NCI-H128 (cell line): ENCODE measurements around the gene DAZAP2.
"Not testable (repeated sequence)": the region's sequence is repeated elsewhere in the genome, so short reads cannot be mapped to it uniquely, and the experiment has no call there.

Experiments used
- DNase-seq: peaks from one replicate; lab custom pipeline; 2025; ENCODE audit not compliant: unreplicated experiment; lab: John Stamatoyannopoulos, UW

DAZAP2 gene

GRCh38 chr12:51246254-51246853 is 7.7 kb downstream of the DAZAP2 start:
- DNase-seq = no peak

- DNase-seq = no peak
Measured at GRCh38 chr12:51247523-51248206, 9.0 kb downstream of the DAZAP2 start.

- DNase-seq = no peak
Measured at GRCh38 chr12:51253276-51253675, 14.7 kb downstream of the DAZAP2 start.

- DNase-seq = no peak
Measured at GRCh38 chr12:51254536-51254935, 15.9 kb downstream of the DAZAP2 start.

DNA sequence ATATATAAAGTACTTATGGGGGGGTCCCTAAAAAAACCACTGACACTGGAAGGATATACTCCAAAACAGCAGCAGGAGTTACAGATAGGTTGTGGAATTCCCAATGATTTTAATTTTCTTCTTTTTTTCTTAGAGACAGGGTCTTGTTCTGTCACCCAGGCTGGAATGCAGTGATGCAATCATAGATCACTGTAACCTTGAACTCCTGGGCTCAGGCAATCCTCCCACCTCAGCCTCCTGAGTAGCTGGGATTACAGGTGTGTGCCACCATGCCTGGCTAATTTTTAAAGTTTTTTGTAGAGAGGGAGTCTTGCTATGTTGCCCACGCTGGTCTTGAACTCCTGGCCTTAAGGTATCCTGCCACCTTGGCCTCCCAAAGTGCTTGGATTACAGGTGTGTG is 21.0 kb downstream of the DAZAP2 start:
- not testable (repeated sequence) for DNase-seq

- DNase-seq = no peak
Measured at GRCh38 chr12:51262758-51263177, 24.1 kb downstream of the DAZAP2 start.

GRCh38 chr12:51263341-51263740 is 24.7 kb downstream of the DAZAP2 start:
- DNase-seq = no peak

- DNase-seq = no peak
Measured at GRCh38 chr12:51264297-51264696, 25.7 kb downstream of the DAZAP2 start.

DNA sequence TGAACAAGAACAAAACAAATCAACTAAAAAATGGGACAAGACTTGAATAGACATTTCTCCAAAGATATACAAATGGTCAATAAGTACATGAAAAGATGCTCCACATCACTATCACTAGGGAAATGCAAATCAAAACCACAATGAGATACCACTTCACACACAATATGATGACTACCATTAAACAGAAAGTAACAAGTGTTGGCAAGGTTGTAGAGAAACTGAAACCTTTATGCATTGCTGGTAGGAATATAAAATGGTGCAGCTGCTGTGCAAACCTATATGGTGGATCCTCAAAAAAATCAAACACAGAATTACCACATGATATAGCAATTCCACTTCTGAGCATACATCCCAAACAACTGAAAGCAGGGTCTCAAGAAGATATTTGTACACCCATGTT is 26.4 kb downstream of the DAZAP2 start:
- DNase-seq = no peak

DNA sequence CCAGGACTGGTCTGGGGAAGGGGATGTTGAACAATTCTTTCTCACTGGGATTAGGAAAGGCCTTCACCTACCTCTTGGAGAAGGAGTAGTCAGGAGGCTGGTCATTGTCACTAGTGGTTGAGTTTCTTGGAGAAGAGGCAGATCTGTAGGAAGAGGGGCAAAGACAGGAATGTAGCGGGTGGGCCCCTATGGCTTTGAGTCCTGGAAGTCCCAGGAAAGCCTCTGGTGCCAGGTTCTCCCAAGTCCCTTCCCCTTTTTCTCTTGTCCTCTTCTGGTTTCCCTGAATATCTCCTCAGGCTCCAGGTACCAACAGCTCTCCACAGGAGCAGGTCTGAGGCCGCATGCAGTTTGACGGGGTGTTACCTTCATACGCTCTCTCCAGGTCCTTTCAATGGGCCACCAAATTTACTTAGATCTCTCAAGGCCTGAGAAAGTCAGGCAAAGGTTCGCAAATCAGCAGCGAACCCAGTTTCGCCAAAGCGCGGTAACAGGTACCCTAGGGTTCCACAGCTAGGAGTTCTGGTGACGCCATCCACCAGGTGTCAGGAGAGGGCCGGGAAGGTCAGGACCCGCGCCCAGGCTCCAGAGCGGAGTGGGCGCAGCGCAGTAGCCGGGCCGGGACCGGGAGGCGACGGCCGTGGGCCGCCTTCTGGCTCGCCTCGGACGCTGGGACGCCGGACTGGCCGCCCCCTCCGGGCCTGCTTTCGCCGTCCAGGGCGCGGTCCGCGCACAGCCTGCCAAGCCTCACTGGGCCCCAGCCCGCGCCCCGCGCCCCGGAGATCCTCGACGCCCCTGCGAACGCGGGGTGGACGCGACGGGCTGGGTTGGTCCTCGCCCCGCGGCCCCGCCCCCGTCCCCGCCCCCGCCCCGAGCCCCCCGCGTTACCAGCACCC is 30.8 kb downstream of the DAZAP2 start:
- no peak for DNase-seq

- peak; percentile 32 for DNase-seq
Measured at GRCh38 chr12:51270067-51270950, 31.7 kb downstream of the DAZAP2 start, which contains the start of gene SMAGP. Gene SMAGP, minus strand, starts transcription at chr12:51270415. Its CDS starts 1,137 bp downstream, at chr12:51269278.

- no peak for DNase-seq
Measured at GRCh38 chr12:51270951-51271518, 32.4 kb downstream of the DAZAP2 start.

DNA sequence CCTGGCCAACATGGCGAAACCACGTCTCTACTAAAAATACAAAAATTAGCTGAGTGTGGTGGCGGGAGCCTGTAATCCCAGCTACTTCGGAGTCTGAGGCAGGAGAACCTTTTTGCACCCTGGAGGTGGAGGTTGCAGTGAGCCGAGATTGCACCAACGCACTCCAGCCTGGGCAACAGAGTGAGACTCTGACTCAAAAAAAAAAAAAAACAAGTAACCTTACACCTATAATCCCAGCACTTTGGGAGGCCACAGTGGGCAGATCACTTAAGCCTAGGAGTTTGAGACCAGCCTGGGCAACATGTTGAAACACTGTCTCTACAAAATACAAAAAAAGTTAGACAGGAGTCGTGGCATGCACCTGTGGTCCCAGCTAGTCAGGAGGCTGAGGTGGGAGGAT is 34.2 kb downstream of the DAZAP2 start:
- DNase-seq = not testable (repeated sequence)

DNA sequence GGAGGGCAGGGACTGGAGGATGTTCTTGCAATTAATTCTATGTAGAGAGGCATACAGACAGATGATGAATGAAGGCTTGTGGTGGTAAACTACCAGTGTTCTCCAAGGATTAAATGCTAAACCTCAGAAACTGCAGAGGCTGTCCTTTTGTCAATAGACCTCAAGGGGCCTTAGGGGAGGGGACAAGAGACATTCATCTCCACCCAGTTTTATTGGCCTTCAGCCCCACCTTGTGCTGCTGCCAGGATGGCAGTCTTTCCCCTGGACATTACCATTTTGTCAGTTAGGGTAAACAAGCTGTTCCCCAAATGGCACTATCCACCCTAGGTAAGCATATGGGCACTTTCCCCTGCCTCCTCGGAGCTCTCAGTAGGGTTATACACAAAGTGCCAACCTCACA is 36.5 kb downstream of the DAZAP2 start:
- DNase-seq = no peak

DNA sequence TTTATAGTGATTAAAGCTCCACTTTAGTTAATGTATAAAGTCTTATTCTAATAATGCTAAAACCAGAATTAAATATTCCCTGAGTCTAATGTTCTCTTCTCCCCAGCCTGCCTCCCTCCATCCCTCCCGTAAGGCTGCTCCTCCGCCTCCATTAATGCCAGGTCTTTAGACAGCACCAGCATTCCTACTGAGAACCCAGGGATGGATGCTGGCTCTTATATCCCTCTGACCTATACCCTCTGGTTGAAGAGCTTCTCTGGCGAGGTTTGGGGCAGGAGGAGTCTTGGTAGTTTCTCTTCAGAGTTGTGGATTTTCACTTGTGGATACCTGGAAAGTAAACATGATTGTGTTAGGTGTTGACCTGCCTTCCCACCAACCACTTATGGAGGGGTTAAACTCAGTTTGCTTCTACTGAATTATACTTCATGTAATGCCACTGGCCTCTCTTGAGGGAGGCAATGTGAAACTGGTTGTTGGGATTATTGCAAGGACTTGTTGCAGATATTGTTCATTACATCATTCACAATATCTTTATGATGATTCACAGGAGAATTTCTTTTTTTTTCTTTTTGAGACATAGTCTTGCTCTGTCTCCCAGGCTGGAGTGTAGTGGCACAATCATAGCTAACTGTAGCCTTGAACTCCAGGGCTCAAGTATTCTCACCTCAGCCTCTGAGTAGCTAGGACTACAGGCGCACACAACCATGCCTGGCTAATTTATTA is 42.7 kb downstream of the DAZAP2 start:
- no peak for DNase-seq

DNA sequence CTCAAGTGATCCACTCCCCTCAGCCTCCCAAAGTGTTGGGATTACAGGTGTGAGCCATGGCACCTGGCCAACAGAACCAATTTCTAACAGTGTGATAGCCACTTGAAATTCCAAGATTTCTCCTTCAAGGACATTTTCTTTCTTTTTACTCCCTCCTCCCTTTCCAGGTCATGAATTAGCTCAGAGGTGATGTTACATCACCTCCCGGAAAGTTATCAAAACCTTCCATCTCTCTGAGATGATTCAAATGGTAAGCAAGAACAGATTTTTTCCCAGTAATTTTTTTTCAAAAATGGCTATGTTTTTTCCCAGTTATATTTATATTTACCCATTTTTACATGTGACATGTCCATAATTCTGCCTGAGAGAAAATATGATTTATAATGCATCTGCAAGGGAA is 47.2 kb downstream of the DAZAP2 start:
- DNase-seq = no peak

GRCh38 chr12:51291603-51292513 is 53.2 kb downstream of the DAZAP2 start:
- not testable (repeated sequence) for DNase-seq
